IMR-90 (cell line): ENCODE data around the gene PDE6A. TPM values are rescaled to one million over a fixed set of nuclear protein-coding genes. Genes with fewer than 3 reads are reported as not detected.

Source experiments
- ATAC-seq: fragments of 200-7000 bp; cut with Tn5 transposase; 2 replicates; pipeline ENCODE4 v1.9.1; 2020; ENCODE audit warnings: low read depth, mild to moderate bottlenecking, moderate library complexity
- BruUV-seq: library from RNA; stranded (reverse); fragments of 400-500 nt; replicated peaks from 2 replicates; lab custom pipeline; 2021; lab: Mats Ljungman, UMichigan
- CTCF ChIA-PET: fragments of 300-600 bp; formaldehyde crosslinking; extraction: SDS; loops from one replicate; lab custom pipeline; 2021; ENCODE audit warnings: antibody characterized with exemption; lab: Yijun Ruan, JAX
- POLR2A ChIA-PET: fragments of 300-600 bp; sonication (Branson Sonifier 250); formaldehyde crosslinking; loops from one replicate; lab custom pipeline; 2022; ENCODE audit warnings: antibody characterized with exemption; ENCODE audit not compliant: unreplicated experiment; lab: Charles Lee
- DNase-seq: peaks from one replicate; pipeline ENCODE4 v3.0.0; 2013
- H2AFZ ChIP-seq: replicated peaks from 2 replicates; pipeline ENCODE3; 2013; ENCODE audit warnings: low read length, mild to moderate bottlenecking; ENCODE audit not compliant: poor library complexity
- H2AK5ac ChIP-seq: 2 replicates; pipeline ENCODE4 v1.6.1; 2013; ENCODE audit warnings: low read depth, low read length, inconsistent platforms
- H2AK9ac ChIP-seq: replicated peaks from 2 replicates; pipeline ENCODE3; 2013; ENCODE audit warnings: mild to moderate bottlenecking, low read depth, low read length, moderate library complexity; ENCODE audit not compliant: poor library complexity
- H2BK120ac ChIP-seq: 2 replicates; pipeline ENCODE4 v1.6.1; 2013; ENCODE audit warnings: low read depth, low read length, inconsistent platforms
- H2BK15ac ChIP-seq: 3 replicates; pipeline ENCODE4 v1.6.1; 2013; ENCODE audit warnings: low read depth, low read length, inconsistent platforms
- H2BK20ac ChIP-seq: 2 replicates; pipeline ENCODE4 v1.6.1; 2013; ENCODE audit warnings: low read depth, mild to moderate bottlenecking, inconsistent platforms, low read length, moderate library complexity
- H2BK5ac ChIP-seq: 2 replicates; pipeline ENCODE4 v1.6.1; 2013; ENCODE audit warnings: mild to moderate bottlenecking, low read depth, low read length, inconsistent platforms; ENCODE audit not compliant: poor library complexity, severe bottlenecking
- H3K14ac ChIP-seq: replicated peaks from 2 replicates; pipeline ENCODE4 v1.6.1; 2013; ENCODE audit warnings: low read depth, low read length, inconsistent platforms
- H3K18ac ChIP-seq: 2 replicates; pipeline ENCODE4 v1.6.1; 2013; ENCODE audit warnings: low read depth, low read length, control low read depth
- H3K23ac ChIP-seq: 2 replicates; pipeline ENCODE4 v1.6.1; 2013; ENCODE audit warnings: low read depth, low read length, inconsistent platforms
- H3K27ac ChIP-seq: 2 replicates; pipeline ENCODE4 v1.5.1; 2013; ENCODE audit warnings: mild to moderate bottlenecking, control low read depth, low read length; ENCODE audit not compliant: insufficient read depth
- H3K27me3 ChIP-seq: 2 replicates; pipeline ENCODE4 v1.6.1; 2013; ENCODE audit warnings: low read length; ENCODE audit not compliant: control insufficient read depth, insufficient read depth
- H3K36me3 ChIP-seq: 2 replicates; pipeline ENCODE4 v1.6.1; 2013; ENCODE audit warnings: low read length, mixed read lengths; ENCODE audit not compliant: control insufficient read depth, insufficient read depth
- H3K4ac ChIP-seq: 2 replicates; pipeline ENCODE4 v1.6.1; 2013; ENCODE audit warnings: low read depth, low read length, inconsistent platforms
- H3K4me1 ChIP-seq: 2 replicates; pipeline ENCODE4 v1.6.1; 2013; ENCODE audit warnings: low read length, mixed read lengths; ENCODE audit not compliant: control insufficient read depth, insufficient read depth
- H3K4me2 ChIP-seq: 2 replicates; pipeline ENCODE4 v1.6.1; 2013; ENCODE audit warnings: low read depth, mild to moderate bottlenecking, control low read depth, low read length, moderate library complexity
- H3K4me3 ChIP-seq: 2 replicates; pipeline ENCODE4 v1.5.1; 2013; ENCODE audit warnings: low read depth, mild to moderate bottlenecking, control low read depth, low read length, moderate library complexity; ENCODE audit not compliant: insufficient read depth
- H3K56ac ChIP-seq: 2 replicates; pipeline ENCODE4 v1.6.1; 2013; ENCODE audit warnings: low read length, inconsistent platforms; ENCODE audit not compliant: insufficient read depth; ENCODE audit errors: extremely low read depth
- H3K79me1 ChIP-seq, 2 experiments: 2 replicates each; pipeline ENCODE4 v1.6.1; 2013; ENCODE audit warnings: low read length in 2 of 2, inconsistent platforms in 1 of 2, low read depth in 1 of 2
- H3K9ac ChIP-seq: 2 replicates; pipeline ENCODE4 v1.6.1; 2013; ENCODE audit warnings: low read depth, low read length, control low read depth
- H3K9me1 ChIP-seq: 2 replicates; pipeline ENCODE4 v1.6.1; 2013; ENCODE audit warnings: low read length, inconsistent platforms; ENCODE audit not compliant: insufficient read depth
- H3K9me3 ChIP-seq: 2 replicates; pipeline ENCODE4 v1.6.1; 2013; ENCODE audit warnings: low read length; ENCODE audit not compliant: control insufficient read depth, insufficient read depth
- H4K20me1 ChIP-seq: 2 replicates; pipeline ENCODE4 v1.6.1; 2013; ENCODE audit warnings: low read length, inconsistent platforms; ENCODE audit not compliant: insufficient read depth
- H4K5ac ChIP-seq: 2 replicates; pipeline ENCODE4 v1.6.1; 2013; ENCODE audit warnings: mild to moderate bottlenecking, low read depth, low read length, control low read depth
- H4K8ac ChIP-seq, 2 experiments: 2 replicates each; pipeline ENCODE4 v1.6.1; 2013; ENCODE audit warnings: low read depth in 2 of 2, low read length in 2 of 2, control low read depth in 1 of 2, inconsistent platforms in 1 of 2
- H4K91ac ChIP-seq: 2 replicates; pipeline ENCODE4 v1.6.1; 2013; ENCODE audit warnings: low read depth, low read length, inconsistent platforms; ENCODE audit not compliant: insufficient read depth
- BHLHE40 ChIP-seq: fragments of 150-350 bp; IDR thresholded peaks from 2 replicates; pipeline ENCODE4 v1.6.1; 2016; ENCODE audit warnings: mild to moderate bottlenecking, low read depth, low read length
- CEBPB ChIP-seq: IDR thresholded peaks from 2 replicates; pipeline ENCODE4 v1.6.1; 2012; ENCODE audit warnings: low read depth, low read length, improper control_type of control experiment
- CHD1 ChIP-seq: IDR thresholded peaks from 2 replicates; pipeline ENCODE4 v1.6.1; 2012; ENCODE audit warnings: low read depth, low read length, improper control_type of control experiment
- CTCF ChIP-seq: conservative IDR thresholded peaks from 2 replicates; pipeline ENCODE4 v1.5.1; 2012; ENCODE audit warnings: mild to moderate bottlenecking, low read depth, low read length, improper control_type of control experiment
- ELK1 ChIP-seq: fragments of 150-350 bp; IDR thresholded peaks from 2 replicates; pipeline ENCODE4 v1.6.1; 2016; ENCODE audit warnings: low read depth, mild to moderate bottlenecking, low read length, moderate library complexity, borderline replicate concordance
- FOS ChIP-seq: fragments of 150-350 bp; IDR thresholded peaks from 2 replicates; pipeline ENCODE4 v1.6.1; 2016; ENCODE audit warnings: low read depth, low read length
- MAFK ChIP-seq: IDR thresholded peaks from 2 replicates; pipeline ENCODE4 v1.6.1; 2012; ENCODE audit warnings: low read depth, low read length, improper control_type of control experiment
- MAZ ChIP-seq: IDR thresholded peaks from 2 replicates; pipeline ENCODE4 v1.6.1; 2012; ENCODE audit warnings: low read depth, mild to moderate bottlenecking, low read length, improper control_type of control experiment, moderate library complexity, borderline replicate concordance
- MXI1 ChIP-seq: IDR thresholded peaks from 2 replicates; pipeline ENCODE4 v1.6.1; 2012; ENCODE audit warnings: low read depth, mild to moderate bottlenecking, low read length, moderate library complexity, borderline replicate concordance
- NFE2L2 ChIP-seq: fragments of 150-350 bp; IDR thresholded peaks from 2 replicates; pipeline ENCODE4 v1.6.1; 2016; ENCODE audit warnings: low read depth, mild to moderate bottlenecking, low read length
- POLR2A ChIP-seq: IDR thresholded peaks from 2 replicates; pipeline ENCODE4 v1.6.1; 2012; ENCODE audit warnings: mild to moderate bottlenecking, low read depth, low read length
- RAD21 ChIP-seq: IDR thresholded peaks from 2 replicates; pipeline ENCODE4 v1.6.1; 2012; ENCODE audit warnings: low read length, improper control_type of control experiment
- RCOR1 ChIP-seq: IDR thresholded peaks from 2 replicates; pipeline ENCODE4 v1.6.1; 2012; ENCODE audit warnings: mild to moderate bottlenecking, low read length, improper control_type of control experiment; ENCODE audit not compliant: insufficient replicate concordance
- RFX5 ChIP-seq: IDR thresholded peaks from 2 replicates; pipeline ENCODE4 v1.8.0; 2012; ENCODE audit warnings: low read depth, mild to moderate bottlenecking, low read length, moderate library complexity
- SMC3 ChIP-seq: fragments of 150-350 bp; IDR thresholded peaks from 2 replicates; pipeline ENCODE4 v1.6.1; 2016; ENCODE audit warnings: low read depth, mild to moderate bottlenecking, antibody characterized with exemption, low read length, moderate library complexity
- USF2 ChIP-seq: fragments of 150-350 bp; IDR thresholded peaks from 2 replicates; pipeline ENCODE4 v1.6.1; 2017; ENCODE audit warnings: mild to moderate bottlenecking, antibody characterized with exemption, low read length, low read depth
- WGBS, 2 experiments: methylation state at CpG; one replicate each; pipeline versions ENCODE4 v1.1.5 to v1.1.7; 2013; ENCODE audit warnings: missing lambda C conversion rate in 2 of 2; ENCODE audit not compliant: insufficient read length in 1 of 2; ENCODE audit errors: extremely low coverage in 2 of 2; 5-methylcytosine and 5-hydroxymethylcytosine counted together
- dilution Hi-C: fragments of 300-500 bp; cut with HindIII; formaldehyde crosslinking; loops from one replicate; pipeline ENCODE4 v1.14.3; 2018; ENCODE audit warnings: low sequenced_read_pairs; ENCODE audit not compliant: unreplicated experiment
- in situ Hi-C: fragments of 300-500 bp; cut with MboI; formaldehyde crosslinking; loops from 3 replicates; pipeline ENCODE4 v1.14.3; 2019; ENCODE audit warnings: low sequenced_read_pairs, inconsistent platforms, mixed read lengths
- intact Hi-C: fragments of 100-400 bp; cut with micrococcal nuclease; formaldehyde crosslinking; loops from 2 replicates; pipeline ENCODE4 v1.10.0; 2022
- polyA plus RNA-seq, 3 experiments: library from polyadenylated mRNA; depleted of rRNA; stranded (reverse); fragments of >200 nt; gene quantifications; 2 replicates each; pipeline ENCODE4 v1.2.3, GENCODE V29; 2012; ENCODE audit warnings: low replicate concordance in 1 of 3
- total RNA-seq: library from RNA; depleted of rRNA; stranded (reverse); fragments of >200 nt; gene quantifications from 2 replicates; pipeline ENCODE4 v1.2.3, GENCODE V29; 2012

PDE6A gene
- total and polyA plus RNA-seq, 2 of the 4 experiments (the other 2 are of a cell fraction), result not detected

- 54% methylated on average over 2 of the region's 15 CpGs; no CpG with 5 or more reads in 1 of the 2 experiments for WGBS, 2 experiments
- H3K56ac ChIP-seq, result no peak overlapping the region
- in situ Hi-C loops, result loop anchor here (25.0 kb wide), 1 partner anchor 590 kb away; the partner anchor contains the start of gene RPS14
Measured at GRCh38 chr5:149847611-149848010, 97.0 kb downstream of the PDE6A start.

More at GRCh38 chr5:149847611-149848010, 97.0 kb downstream of the PDE6A start:
- Histone ChIP-seq H4K91ac (no peak overlapping the region), H2AK5ac (no peak overlapping the region), H3K4me2 (no peak overlapping the region), H3K14ac (no peak overlapping the region), H3K79me1 (no peaks in the 10 kb centered on the region), H3K36me3 (no peaks in the 10 kb centered on the region), H3K4ac (no peak overlapping the region), H3K23ac (no peak overlapping the region), H3K4me1 (no peaks in the 10 kb centered on the region), H4K20me1 (no peaks in the 10 kb centered on the region), H4K5ac (no peak overlapping the region), H3K27ac (no peak overlapping the region), H3K18ac (no peak overlapping the region), H3K9ac (no peak overlapping the region), H2AK9ac (no peak overlapping the region), H2BK15ac (no peak overlapping the region), H2AFZ (no peak overlapping the region), H2BK5ac (no peak overlapping the region), H3K4me3 (no peak overlapping the region), H3K9me1 (no peaks in the 10 kb centered on the region; the same call in 1 of the 2 replicates), H3K9me3 (no peaks in the 10 kb centered on the region), H2BK120ac (no peak overlapping the region), H4K8ac (no peak overlapping the region), H3K27me3 (peaks cover 27% of the 10 kb centered on the region; the same call in 1 of the 2 replicates), H2BK20ac (no peak overlapping the region)
- ATAC-seq (no peak), DNase-seq (no peak)
- ChIA-PET POLR2A (no interaction called here), CTCF (interaction anchor here (0.6 to 1.6 kb wide), 3 partner anchors 10 to 136 kb away, joined by 3 to 7 read pairs (median 5); no protein-coding TSS in a partner anchor)
- no TSS peak for BruUV-seq
- dilution Hi-C loops, result no loop called here
- TF ChIP-seq CTCF, result no peak
- no peak for TF ChIP-seq ELK1
- TF ChIP-seq POLR2A, result no peak
- no peak for TF ChIP-seq MAFK
- TF ChIP-seq SMC3, result no peak
- TF ChIP-seq RFX5, result no peak
- no peak for TF ChIP-seq FOS
- TF ChIP-seq MXI1, result no peak
- TF ChIP-seq RAD21, result no peak
- no peak for TF ChIP-seq RCOR1
- no peak for TF ChIP-seq NFE2L2
- TF ChIP-seq CHD1, result no peak
- TF ChIP-seq CEBPB, result no peak
- TF ChIP-seq BHLHE40, result no peak
- TF ChIP-seq USF2, result no peak
- TF ChIP-seq MAZ, result no peak
- intact Hi-C loops, result no loop called here
